ENCODE results near the gene CLEC4M.

Gene CLEC4M

GRCh38 chr19:7734220-7735203 lies 28.5 kb upstream of the CLEC4M start:
- no peak overlapping the region for H3K27ac ChIP-seq
- TF ChIP-seq ZFX (IDR thresholded peaks at IDR 0.05), result no peak
- no peak for TF ChIP-seq CTCF (conservative IDR thresholded peaks at IDR 0.05)

DNA sequence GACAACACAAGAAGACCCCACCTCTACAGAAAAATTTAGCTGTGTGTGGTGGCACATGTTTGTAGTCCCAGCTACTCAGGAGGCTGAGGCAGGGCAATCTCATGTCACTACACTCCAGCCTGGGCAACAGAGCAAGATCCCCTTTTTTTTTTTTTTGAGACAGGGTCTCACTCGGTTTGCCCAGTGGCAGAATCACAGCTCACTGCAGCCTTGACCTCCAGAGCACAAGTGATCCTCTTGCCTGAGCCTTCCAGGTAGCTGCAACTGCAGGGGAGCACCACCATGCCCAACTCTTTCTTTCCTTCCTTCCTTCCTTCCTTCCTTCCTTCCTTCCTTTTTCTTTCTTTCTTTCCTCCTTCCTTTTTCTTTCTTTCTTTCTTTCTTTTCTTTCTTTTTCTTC lies 26.9 kb upstream of the CLEC4M start:
- TF ChIP-seq CTCF (conservative IDR thresholded peaks at IDR 0.05), result no peak
- no peak for TF ChIP-seq ZFX (IDR thresholded peaks at IDR 0.05)
- no peak overlapping the region for H3K27ac ChIP-seq

DNA sequence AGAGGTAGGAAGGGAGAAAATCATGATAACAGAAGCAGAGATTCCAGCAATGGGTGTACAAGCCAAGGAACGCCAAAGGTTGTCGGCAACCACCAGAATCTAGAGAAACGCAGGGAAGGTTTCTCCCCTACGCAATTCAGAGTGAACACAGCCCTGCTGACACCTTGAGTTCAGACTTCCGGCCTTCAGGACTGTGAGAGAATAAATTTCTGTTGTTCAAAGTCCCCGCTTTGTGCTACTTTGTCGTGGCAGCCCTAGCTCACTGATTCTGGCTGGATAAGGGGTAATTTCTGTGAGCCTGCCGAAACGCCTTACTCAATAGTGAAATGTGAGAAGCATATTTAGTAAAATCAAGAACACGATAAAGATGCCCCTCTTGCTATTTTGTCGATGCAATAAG lies 25.8 kb upstream of the CLEC4M start:
- no peak for TF ChIP-seq CTCF (conservative IDR thresholded peaks at IDR 0.05)
- TF ChIP-seq ZFX (IDR thresholded peaks at IDR 0.05), result no peak
- no peak overlapping the region for H3K27ac ChIP-seq

- H3K27ac ChIP-seq, result no peak overlapping the region
- TF ChIP-seq ZFX (IDR thresholded peaks at IDR 0.05) (no peak), CTCF (conservative IDR thresholded peaks at IDR 0.05) (no peak)
Measured at GRCh38 chr19:7738023-7738422, 25.0 kb upstream of the CLEC4M start.

DNA sequence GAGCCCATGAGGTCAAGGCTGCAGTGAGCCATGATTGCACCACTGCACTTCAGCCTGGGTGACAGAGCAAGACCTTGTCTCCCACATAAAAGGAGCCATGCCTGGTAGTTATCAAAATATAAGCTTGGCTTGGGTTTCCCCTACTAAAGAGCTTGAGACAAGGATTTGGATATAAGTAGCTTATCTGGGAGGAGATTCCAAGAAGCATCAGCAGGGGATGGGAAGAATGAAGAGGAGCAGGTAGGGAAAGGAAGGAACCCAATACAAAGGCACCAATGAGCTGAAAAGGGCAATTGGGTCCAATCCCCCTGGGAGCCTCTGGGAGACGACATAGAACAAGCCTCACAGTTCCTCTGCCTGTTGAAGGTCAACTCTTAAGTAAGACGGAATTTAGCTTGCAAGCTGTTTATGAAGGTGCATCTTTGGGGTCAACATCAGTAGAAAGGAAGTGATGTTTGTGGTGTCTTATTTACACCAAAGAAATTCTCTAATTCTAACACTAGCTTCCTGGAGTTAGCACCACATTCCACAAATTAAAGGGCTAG lies 23.8 kb upstream of the CLEC4M start:
- TF ChIP-seq CTCF (conservative IDR thresholded peaks at IDR 0.05), result no peak
- TF ChIP-seq ZFX (IDR thresholded peaks at IDR 0.05), result no peak
- H3K27ac ChIP-seq, result no peak overlapping the region

- TF ChIP-seq CTCF (conservative IDR thresholded peaks at IDR 0.05) (no peak), ZFX (IDR thresholded peaks at IDR 0.05) (no peak)
- H3K27ac ChIP-seq, result no peak overlapping the region
Measured at GRCh38 chr19:7739801-7740681, 23.0 kb upstream of the CLEC4M start.

Measured in C4-2B (cell line).